Astrocyte (in vitro differentiated cells and primary cell): Measurements from ENCODE around the gene VDAC2.

Source experiments
- CTCF ChIP-seq: IDR thresholded peaks from 2 replicates; pipeline ENCODE4 v1.5.1; 2011; ENCODE audit warnings: low read depth, mild to moderate bottlenecking, inconsistent platforms, low read length, moderate library complexity; ENCODE audit not compliant: insufficient read depth
- EZH2 ChIP-seq: IDR thresholded peaks from 2 replicates; pipeline ENCODE4 v1.6.1; 2012; ENCODE audit warnings: mild to moderate bottlenecking, low read length, inconsistent platforms; ENCODE audit not compliant: insufficient read depth

DNA sequence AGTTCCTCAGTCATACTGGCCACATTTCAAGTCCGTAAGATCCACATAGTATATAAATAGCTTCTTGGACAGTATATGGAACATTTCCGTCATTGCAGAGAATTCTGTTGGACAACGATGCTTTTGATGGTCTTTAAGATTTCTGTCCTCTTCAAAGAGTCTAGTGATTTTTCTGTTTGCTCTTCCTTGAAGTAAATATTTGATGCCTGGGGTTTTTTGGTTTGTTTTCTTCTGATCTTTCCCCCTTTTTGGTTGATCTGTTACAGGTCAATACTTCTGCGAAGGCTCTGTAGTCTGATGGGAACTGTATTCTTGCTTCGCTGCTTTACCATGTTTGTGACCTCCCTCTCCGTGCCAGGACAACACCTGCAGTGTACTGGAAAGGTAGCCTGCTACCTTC lies 42.3 kb upstream of the VDAC2 start:
- no peak for TF ChIP-seq CTCF
- no peak for TF ChIP-seq EZH2
